IMR-90 (cell line): ENCODE measurements around the gene SERPINB5. TPM values are rescaled to one million over a fixed set of nuclear protein-coding genes. Genes with fewer than 3 reads are reported as not detected.

Experiments
- ATAC-seq: fragments of 200-7000 bp; cut with Tn5 transposase; 2 replicates; pipeline ENCODE4 v1.9.1; 2020; ENCODE audit warnings: low read depth, mild to moderate bottlenecking, moderate library complexity
- BruUV-seq: library from RNA; stranded (reverse); fragments of 400-500 nt; replicated peaks from 2 replicates; lab custom pipeline; 2021; lab: Mats Ljungman, UMichigan
- CTCF ChIA-PET: fragments of 300-600 bp; formaldehyde crosslinking; extraction: SDS; loops from one replicate; lab custom pipeline; 2021; ENCODE audit warnings: antibody characterized with exemption; lab: Yijun Ruan, JAX
- POLR2A ChIA-PET: fragments of 300-600 bp; sonication (Branson Sonifier 250); formaldehyde crosslinking; loops from one replicate; lab custom pipeline; 2022; ENCODE audit warnings: antibody characterized with exemption; ENCODE audit not compliant: unreplicated experiment; lab: Charles Lee
- DNase-seq: peaks from one replicate; pipeline ENCODE4 v3.0.0; 2013
- H2AFZ ChIP-seq: replicated peaks from 2 replicates; pipeline ENCODE3; 2013; ENCODE audit warnings: low read length, mild to moderate bottlenecking; ENCODE audit not compliant: poor library complexity
- H2AK5ac ChIP-seq: 2 replicates; pipeline ENCODE4 v1.6.1; 2013; ENCODE audit warnings: low read depth, low read length, inconsistent platforms
- H2AK9ac ChIP-seq: replicated peaks from 2 replicates; pipeline ENCODE3; 2013; ENCODE audit warnings: mild to moderate bottlenecking, low read depth, low read length, moderate library complexity; ENCODE audit not compliant: poor library complexity
- H2BK120ac ChIP-seq: 2 replicates; pipeline ENCODE4 v1.6.1; 2013; ENCODE audit warnings: low read depth, low read length, inconsistent platforms
- H2BK15ac ChIP-seq: 3 replicates; pipeline ENCODE4 v1.6.1; 2013; ENCODE audit warnings: low read depth, low read length, inconsistent platforms
- H2BK20ac ChIP-seq: 2 replicates; pipeline ENCODE4 v1.6.1; 2013; ENCODE audit warnings: low read depth, mild to moderate bottlenecking, inconsistent platforms, low read length, moderate library complexity
- H2BK5ac ChIP-seq: 2 replicates; pipeline ENCODE4 v1.6.1; 2013; ENCODE audit warnings: mild to moderate bottlenecking, low read depth, low read length, inconsistent platforms; ENCODE audit not compliant: poor library complexity, severe bottlenecking
- H3K14ac ChIP-seq: replicated peaks from 2 replicates; pipeline ENCODE4 v1.6.1; 2013; ENCODE audit warnings: low read depth, low read length, inconsistent platforms
- H3K18ac ChIP-seq: 2 replicates; pipeline ENCODE4 v1.6.1; 2013; ENCODE audit warnings: low read depth, low read length, control low read depth
- H3K23ac ChIP-seq: 2 replicates; pipeline ENCODE4 v1.6.1; 2013; ENCODE audit warnings: low read depth, low read length, inconsistent platforms
- H3K27ac ChIP-seq: 2 replicates; pipeline ENCODE4 v1.5.1; 2013; ENCODE audit warnings: mild to moderate bottlenecking, control low read depth, low read length; ENCODE audit not compliant: insufficient read depth
- H3K27me3 ChIP-seq: 2 replicates; pipeline ENCODE4 v1.6.1; 2013; ENCODE audit warnings: low read length; ENCODE audit not compliant: control insufficient read depth, insufficient read depth
- H3K36me3 ChIP-seq: 2 replicates; pipeline ENCODE4 v1.6.1; 2013; ENCODE audit warnings: low read length, mixed read lengths; ENCODE audit not compliant: control insufficient read depth, insufficient read depth
- H3K4ac ChIP-seq: 2 replicates; pipeline ENCODE4 v1.6.1; 2013; ENCODE audit warnings: low read depth, low read length, inconsistent platforms
- H3K4me1 ChIP-seq: 2 replicates; pipeline ENCODE4 v1.6.1; 2013; ENCODE audit warnings: low read length, mixed read lengths; ENCODE audit not compliant: control insufficient read depth, insufficient read depth
- H3K4me2 ChIP-seq: 2 replicates; pipeline ENCODE4 v1.6.1; 2013; ENCODE audit warnings: low read depth, mild to moderate bottlenecking, control low read depth, low read length, moderate library complexity
- H3K4me3 ChIP-seq: 2 replicates; pipeline ENCODE4 v1.5.1; 2013; ENCODE audit warnings: low read depth, mild to moderate bottlenecking, control low read depth, low read length, moderate library complexity; ENCODE audit not compliant: insufficient read depth
- H3K56ac ChIP-seq: 2 replicates; pipeline ENCODE4 v1.6.1; 2013; ENCODE audit warnings: low read length, inconsistent platforms; ENCODE audit not compliant: insufficient read depth; ENCODE audit errors: extremely low read depth
- H3K79me1 ChIP-seq, 2 experiments: 2 replicates each; pipeline ENCODE4 v1.6.1; 2013; ENCODE audit warnings: low read length in 2 of 2, inconsistent platforms in 1 of 2, low read depth in 1 of 2
- H3K9ac ChIP-seq: 2 replicates; pipeline ENCODE4 v1.6.1; 2013; ENCODE audit warnings: low read depth, low read length, control low read depth
- H3K9me1 ChIP-seq: 2 replicates; pipeline ENCODE4 v1.6.1; 2013; ENCODE audit warnings: low read length, inconsistent platforms; ENCODE audit not compliant: insufficient read depth
- H3K9me3 ChIP-seq: 2 replicates; pipeline ENCODE4 v1.6.1; 2013; ENCODE audit warnings: low read length; ENCODE audit not compliant: control insufficient read depth, insufficient read depth
- H4K20me1 ChIP-seq: 2 replicates; pipeline ENCODE4 v1.6.1; 2013; ENCODE audit warnings: low read length, inconsistent platforms; ENCODE audit not compliant: insufficient read depth
- H4K5ac ChIP-seq: 2 replicates; pipeline ENCODE4 v1.6.1; 2013; ENCODE audit warnings: mild to moderate bottlenecking, low read depth, low read length, control low read depth
- H4K8ac ChIP-seq, 2 experiments: 2 replicates each; pipeline ENCODE4 v1.6.1; 2013; ENCODE audit warnings: low read depth in 2 of 2, low read length in 2 of 2, control low read depth in 1 of 2, inconsistent platforms in 1 of 2
- H4K91ac ChIP-seq: 2 replicates; pipeline ENCODE4 v1.6.1; 2013; ENCODE audit warnings: low read depth, low read length, inconsistent platforms; ENCODE audit not compliant: insufficient read depth
- BHLHE40 ChIP-seq: fragments of 150-350 bp; IDR thresholded peaks from 2 replicates; pipeline ENCODE4 v1.6.1; 2016; ENCODE audit warnings: mild to moderate bottlenecking, low read depth, low read length
- CEBPB ChIP-seq: IDR thresholded peaks from 2 replicates; pipeline ENCODE4 v1.6.1; 2012; ENCODE audit warnings: low read depth, low read length, improper control_type of control experiment
- CHD1 ChIP-seq: IDR thresholded peaks from 2 replicates; pipeline ENCODE4 v1.6.1; 2012; ENCODE audit warnings: low read depth, low read length, improper control_type of control experiment
- FOS ChIP-seq: fragments of 150-350 bp; IDR thresholded peaks from 2 replicates; pipeline ENCODE4 v1.6.1; 2016; ENCODE audit warnings: low read depth, low read length
- MAFK ChIP-seq: IDR thresholded peaks from 2 replicates; pipeline ENCODE4 v1.6.1; 2012; ENCODE audit warnings: low read depth, low read length, improper control_type of control experiment
- MAZ ChIP-seq: IDR thresholded peaks from 2 replicates; pipeline ENCODE4 v1.6.1; 2012; ENCODE audit warnings: low read depth, mild to moderate bottlenecking, low read length, improper control_type of control experiment, moderate library complexity, borderline replicate concordance
- MXI1 ChIP-seq: IDR thresholded peaks from 2 replicates; pipeline ENCODE4 v1.6.1; 2012; ENCODE audit warnings: low read depth, mild to moderate bottlenecking, low read length, moderate library complexity, borderline replicate concordance
- NFE2L2 ChIP-seq: fragments of 150-350 bp; IDR thresholded peaks from 2 replicates; pipeline ENCODE4 v1.6.1; 2016; ENCODE audit warnings: low read depth, mild to moderate bottlenecking, low read length
- POLR2A ChIP-seq: IDR thresholded peaks from 2 replicates; pipeline ENCODE4 v1.6.1; 2012; ENCODE audit warnings: mild to moderate bottlenecking, low read depth, low read length
- RAD21 ChIP-seq: IDR thresholded peaks from 2 replicates; pipeline ENCODE4 v1.6.1; 2012; ENCODE audit warnings: low read length, improper control_type of control experiment
- RCOR1 ChIP-seq: IDR thresholded peaks from 2 replicates; pipeline ENCODE4 v1.6.1; 2012; ENCODE audit warnings: mild to moderate bottlenecking, low read length, improper control_type of control experiment; ENCODE audit not compliant: insufficient replicate concordance
- RFX5 ChIP-seq: IDR thresholded peaks from 2 replicates; pipeline ENCODE4 v1.8.0; 2012; ENCODE audit warnings: low read depth, mild to moderate bottlenecking, low read length, moderate library complexity
- SMC3 ChIP-seq: fragments of 150-350 bp; IDR thresholded peaks from 2 replicates; pipeline ENCODE4 v1.6.1; 2016; ENCODE audit warnings: low read depth, mild to moderate bottlenecking, antibody characterized with exemption, low read length, moderate library complexity
- WGBS, 2 experiments: methylation state at CpG; one replicate each; pipeline versions ENCODE4 v1.1.5 to v1.1.7; 2013; ENCODE audit warnings: missing lambda C conversion rate in 2 of 2; ENCODE audit not compliant: insufficient read length in 1 of 2; ENCODE audit errors: extremely low coverage in 2 of 2; 5-methylcytosine and 5-hydroxymethylcytosine counted together
- dilution Hi-C: fragments of 300-500 bp; cut with HindIII; formaldehyde crosslinking; loops from one replicate; pipeline ENCODE4 v1.14.3; 2018; ENCODE audit warnings: low sequenced_read_pairs; ENCODE audit not compliant: unreplicated experiment
- in situ Hi-C: fragments of 300-500 bp; cut with MboI; formaldehyde crosslinking; loops from 3 replicates; pipeline ENCODE4 v1.14.3; 2019; ENCODE audit warnings: low sequenced_read_pairs, inconsistent platforms, mixed read lengths
- intact Hi-C: fragments of 100-400 bp; cut with micrococcal nuclease; formaldehyde crosslinking; loops from 2 replicates; pipeline ENCODE4 v1.10.0; 2022
- polyA plus RNA-seq, 3 experiments: library from polyadenylated mRNA; depleted of rRNA; stranded (reverse); fragments of >200 nt; gene quantifications; 2 replicates each; pipeline ENCODE4 v1.2.3, GENCODE V29; 2012; ENCODE audit warnings: low replicate concordance in 1 of 3
- total RNA-seq: library from RNA; depleted of rRNA; stranded (reverse); fragments of >200 nt; gene quantifications from 2 replicates; pipeline ENCODE4 v1.2.3, GENCODE V29; 2012
- TF ChIP-seq, protein P1 (sequence below): fragments of 150-350 bp; IDR thresholded peaks from 2 replicates; pipeline ENCODE4 v1.6.1; 2017; ENCODE audit warnings: mild to moderate bottlenecking, antibody characterized with exemption, low read length, low read depth
- TF ChIP-seq, protein P2 (sequence below): conservative IDR thresholded peaks from 2 replicates; pipeline ENCODE4 v1.5.1; 2012; ENCODE audit warnings: mild to moderate bottlenecking, low read depth, low read length, improper control_type of control experiment
- TF ChIP-seq, protein P3 (sequence below): fragments of 150-350 bp; IDR thresholded peaks from 2 replicates; pipeline ENCODE4 v1.6.1; 2016; ENCODE audit warnings: low read depth, mild to moderate bottlenecking, low read length, moderate library complexity, borderline replicate concordance

The SERPINB5 gene
- total and polyA plus RNA-seq, 2 of the 4 experiments (the other 2 are of a cell fraction), result not detected

DNA sequence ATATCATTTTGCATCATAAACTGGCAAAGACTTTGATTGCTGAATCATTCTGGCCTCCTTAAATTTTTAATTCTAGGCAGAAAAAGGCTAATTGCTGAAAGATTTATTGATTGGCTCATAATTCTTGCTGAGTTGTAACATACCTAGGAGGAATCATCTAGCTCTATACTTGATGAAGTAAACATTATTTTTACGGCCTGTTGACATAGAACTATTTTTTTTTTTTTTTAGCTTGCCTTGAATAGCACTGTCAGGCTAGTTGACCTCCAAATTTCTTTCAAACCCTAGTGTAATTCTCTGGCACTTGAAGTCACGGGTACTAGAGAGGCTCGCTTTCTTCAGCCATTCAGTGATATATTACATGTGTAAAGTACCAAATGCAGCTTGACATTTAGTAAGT is 68.2 kb downstream of the SERPINB5 start:
- Histone ChIP-seq H3K9me3 (no peaks in the 10 kb centered on the region), H3K36me3 (no peaks in the 10 kb centered on the region), H3K4me2 (no peak overlapping the region), H2AK5ac (no peak overlapping the region), H4K91ac (no peak overlapping the region), H2AFZ (no peak overlapping the region), H2BK15ac (no peak overlapping the region), H2AK9ac (no peak overlapping the region), H4K8ac (no peak overlapping the region), H3K27ac (no peak overlapping the region), H3K9me1 (no peaks in the 10 kb centered on the region), H3K4me1 (no peaks in the 10 kb centered on the region), H3K14ac (no peak overlapping the region), H3K56ac (no peak overlapping the region), H2BK20ac (no peak overlapping the region), H3K23ac (no peak overlapping the region), H3K4ac (no peak overlapping the region), H3K4me3 (no peak overlapping the region), H3K9ac (no peak overlapping the region), H4K5ac (no peak overlapping the region), H2BK120ac (no peak overlapping the region), H3K18ac (no peak overlapping the region), H3K79me1 (no peaks in the 10 kb centered on the region), H4K20me1 (no peaks in the 10 kb centered on the region), H3K27me3 (peaks cover 2% of the 10 kb centered on the region; the same call in 1 of the 2 replicates), H2BK5ac (no peak overlapping the region)
- dilution Hi-C loops, result no loop called here
- no CpG with 5 or more reads among the region's 3 CpGs for WGBS, 2 experiments
- in situ Hi-C loops, result no loop called here
- intact Hi-C loops, result no loop called here
- ATAC-seq (no peak), DNase-seq (no peak)
- TF ChIP-seq RFX5 (no peak), CHD1 (no peak), RAD21 (no peak), MXI1 (no peak), BHLHE40 (no peak), MAZ (no peak), CEBPB (no peak), RCOR1 (no peak), SMC3 (no peak), NFE2L2 (no peak), MAFK (no peak), FOS (no peak), POLR2A (no peak)
- TF ChIP-seq, protein P1, sequence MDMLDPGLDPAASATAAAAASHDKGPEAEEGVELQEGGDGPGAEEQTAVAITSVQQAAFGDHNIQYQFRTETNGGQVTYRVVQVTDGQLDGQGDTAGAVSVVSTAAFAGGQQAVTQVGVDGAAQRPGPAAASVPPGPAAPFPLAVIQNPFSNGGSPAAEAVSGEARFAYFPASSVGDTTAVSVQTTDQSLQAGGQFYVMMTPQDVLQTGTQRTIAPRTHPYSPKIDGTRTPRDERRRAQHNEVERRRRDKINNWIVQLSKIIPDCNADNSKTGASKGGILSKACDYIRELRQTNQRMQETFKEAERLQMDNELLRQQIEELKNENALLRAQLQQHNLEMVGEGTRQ, result no peak
- TF ChIP-seq, protein P2, sequence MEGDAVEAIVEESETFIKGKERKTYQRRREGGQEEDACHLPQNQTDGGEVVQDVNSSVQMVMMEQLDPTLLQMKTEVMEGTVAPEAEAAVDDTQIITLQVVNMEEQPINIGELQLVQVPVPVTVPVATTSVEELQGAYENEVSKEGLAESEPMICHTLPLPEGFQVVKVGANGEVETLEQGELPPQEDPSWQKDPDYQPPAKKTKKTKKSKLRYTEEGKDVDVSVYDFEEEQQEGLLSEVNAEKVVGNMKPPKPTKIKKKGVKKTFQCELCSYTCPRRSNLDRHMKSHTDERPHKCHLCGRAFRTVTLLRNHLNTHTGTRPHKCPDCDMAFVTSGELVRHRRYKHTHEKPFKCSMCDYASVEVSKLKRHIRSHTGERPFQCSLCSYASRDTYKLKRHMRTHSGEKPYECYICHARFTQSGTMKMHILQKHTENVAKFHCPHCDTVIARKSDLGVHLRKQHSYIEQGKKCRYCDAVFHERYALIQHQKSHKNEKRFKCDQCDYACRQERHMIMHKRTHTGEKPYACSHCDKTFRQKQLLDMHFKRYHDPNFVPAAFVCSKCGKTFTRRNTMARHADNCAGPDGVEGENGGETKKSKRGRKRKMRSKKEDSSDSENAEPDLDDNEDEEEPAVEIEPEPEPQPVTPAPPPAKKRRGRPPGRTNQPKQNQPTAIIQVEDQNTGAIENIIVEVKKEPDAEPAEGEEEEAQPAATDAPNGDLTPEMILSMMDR, result no peak
- TF ChIP-seq, protein P3, sequence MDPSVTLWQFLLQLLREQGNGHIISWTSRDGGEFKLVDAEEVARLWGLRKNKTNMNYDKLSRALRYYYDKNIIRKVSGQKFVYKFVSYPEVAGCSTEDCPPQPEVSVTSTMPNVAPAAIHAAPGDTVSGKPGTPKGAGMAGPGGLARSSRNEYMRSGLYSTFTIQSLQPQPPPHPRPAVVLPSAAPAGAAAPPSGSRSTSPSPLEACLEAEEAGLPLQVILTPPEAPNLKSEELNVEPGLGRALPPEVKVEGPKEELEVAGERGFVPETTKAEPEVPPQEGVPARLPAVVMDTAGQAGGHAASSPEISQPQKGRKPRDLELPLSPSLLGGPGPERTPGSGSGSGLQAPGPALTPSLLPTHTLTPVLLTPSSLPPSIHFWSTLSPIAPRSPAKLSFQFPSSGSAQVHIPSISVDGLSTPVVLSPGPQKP, result no peak
- CTCF ChIA-PET, result interaction anchor here (0.6 kb wide), 1 partner anchor 32 kb away, joined by 6 read pairs; no protein-coding TSS in a partner anchor
- POLR2A ChIA-PET, result interaction anchor here (0.7 kb wide), 1 partner anchor 128 kb away, joined by 3 read pairs; no protein-coding TSS in a partner anchor
- no TSS peak for BruUV-seq
